ENCODE results near the gene PDAP1.
"Not testable (repeated sequence)": the region's sequence is repeated elsewhere in the genome, so short reads cannot be mapped to it uniquely, and the experiment has no call there.

Gene PDAP1

GRCh38 chr7:99395616-99396327, 12.6 kb downstream of the PDAP1 start:
- DNase-seq = no peak

- DNase-seq = no peak
These were observed 14.3 kb downstream of the PDAP1 start for GRCh38 chr7:99394188-99394502.

- peak in 1 of 2 experiments; percentile 76 for DNase-seq
These were observed 14.8 kb downstream of the PDAP1 start for GRCh38 chr7:99393355-99394187.

- peak; percentile 92 for DNase-seq
These were observed 15.6 kb downstream of the PDAP1 start for GRCh38 chr7:99392659-99393354.

GRCh38 chr7:99392046-99392445, 16.4 kb downstream of the PDAP1 start:
- no peak for DNase-seq

GRCh38 chr7:99390941-99391602, 17.3 kb downstream of the PDAP1 start:
- no peak for DNase-seq

GRCh38 chr7:99389772-99390171, 18.6 kb downstream of the PDAP1 start:
- no peak for DNase-seq

- no peak for DNase-seq
These were observed 20.5 kb downstream of the PDAP1 start for GRCh38 chr7:99387912-99388311.

- not testable (repeated sequence) for DNase-seq
These were observed 21.2 kb downstream of the PDAP1 start for GRCh38 chr7:99387239-99387635.

- no peak for DNase-seq
These were observed 21.7 kb downstream of the PDAP1 start for GRCh38 chr7:99386584-99387238.

GRCh38 chr7:99385564-99385963, 22.8 kb downstream of the PDAP1 start:
- no peak for DNase-seq

- DNase-seq = no peak
These were observed 23.9 kb downstream of the PDAP1 start for GRCh38 chr7:99384523-99384922.

GRCh38 chr7:99383791-99384370, 24.5 kb downstream of the PDAP1 start:
- DNase-seq = no peak

GRCh38 chr7:99383203-99383602, 25.2 kb downstream of the PDAP1 start:
- DNase-seq = no peak

GRCh38 chr7:99381664-99382075, 26.7 kb downstream of the PDAP1 start:
- no peak for DNase-seq

- DNase-seq = no peak
These were observed 27.4 kb downstream of the PDAP1 start for GRCh38 chr7:99380823-99381663.

- DNase-seq = no peak
These were observed 28.2 kb downstream of the PDAP1 start for GRCh38 chr7:99380032-99380822.

GRCh38 chr7:99379693-99380031, 28.7 kb downstream of the PDAP1 start:
- not testable (repeated sequence) for DNase-seq

GRCh38 chr7:99379043-99379577, 29.3 kb downstream of the PDAP1 start:
- DNase-seq = no peak

GRCh38 chr7:99375070-99375807, 33.2 kb downstream of the PDAP1 start:
- DNase-seq = no peak
